NCI-H1092 (cell line): Measurements from ENCODE around the gene CAVIN4.

Experiments used
- DNase-seq: peaks from one replicate; lab custom pipeline; 2025; lab: John Stamatoyannopoulos, UW

The CAVIN4 gene, protein sequence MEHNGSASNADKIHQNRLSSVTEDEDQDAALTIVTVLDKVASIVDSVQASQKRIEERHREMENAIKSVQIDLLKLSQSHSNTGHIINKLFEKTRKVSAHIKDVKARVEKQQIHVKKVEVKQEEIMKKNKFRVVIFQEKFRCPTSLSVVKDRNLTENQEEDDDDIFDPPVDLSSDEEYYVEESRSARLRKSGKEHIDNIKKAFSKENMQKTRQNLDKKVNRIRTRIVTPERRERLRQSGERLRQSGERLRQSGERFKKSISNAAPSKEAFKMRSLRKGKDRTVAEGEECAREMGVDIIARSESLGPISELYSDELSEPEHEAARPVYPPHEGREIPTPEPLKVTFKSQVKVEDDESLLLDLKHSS

DNA sequence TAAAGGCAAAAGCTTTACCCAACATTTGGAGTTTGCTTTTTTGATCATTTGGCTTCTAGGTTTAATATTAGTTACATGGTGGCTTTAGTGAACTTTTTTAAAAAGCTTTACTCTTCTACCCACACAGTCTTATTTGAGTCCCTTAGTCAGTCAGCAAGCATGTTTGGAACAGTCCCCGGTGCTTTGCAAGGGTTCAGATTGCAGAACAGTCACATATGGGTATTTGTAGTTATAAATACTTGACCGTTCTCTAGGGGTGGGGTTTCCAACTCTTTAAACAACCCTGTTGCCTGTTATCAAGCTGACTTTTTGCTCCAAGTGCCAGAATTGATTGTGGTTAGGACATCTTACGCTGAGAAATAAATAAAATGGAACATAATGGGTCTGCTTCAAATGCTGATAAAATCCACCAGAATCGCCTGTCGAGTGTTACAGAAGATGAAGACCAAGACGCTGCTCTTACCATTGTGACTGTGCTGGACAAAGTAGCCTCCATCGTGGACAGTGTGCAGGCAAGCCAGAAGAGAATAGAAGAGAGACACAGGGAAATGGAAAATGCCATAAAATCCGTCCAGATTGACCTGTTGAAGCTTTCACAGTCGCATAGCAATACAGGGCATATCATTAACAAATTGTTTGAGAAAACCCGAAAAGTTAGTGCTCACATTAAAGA lies at the start of gene CAVIN4:
Gene CAVIN4, plus strand, starts transcription at position 304 of the 673 bp plus-strand sequence. Its CDS starts 65 bp downstream, at position 369.
- no peak for DNase-seq

DNA sequence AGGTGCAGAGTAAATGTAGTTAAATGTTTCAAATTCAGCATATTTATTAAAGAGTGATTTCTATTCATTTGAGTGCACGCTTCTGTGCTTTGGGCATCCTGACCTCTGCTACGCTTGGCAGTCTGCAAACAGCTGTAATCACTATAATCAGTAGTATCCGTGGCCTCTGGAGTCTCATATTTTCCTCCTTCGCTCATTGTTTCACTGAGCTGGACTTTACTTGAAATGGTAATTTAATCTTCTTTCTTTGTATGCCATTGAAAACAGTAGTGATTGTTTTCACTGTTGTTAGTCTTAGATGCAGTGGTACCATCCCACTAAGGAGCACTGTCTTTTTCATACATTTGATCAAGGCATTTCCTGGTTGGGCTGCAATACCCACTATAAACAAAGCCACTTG lies 43.5 kb upstream of the CAVIN4 start:
- no peak for DNase-seq

DNA sequence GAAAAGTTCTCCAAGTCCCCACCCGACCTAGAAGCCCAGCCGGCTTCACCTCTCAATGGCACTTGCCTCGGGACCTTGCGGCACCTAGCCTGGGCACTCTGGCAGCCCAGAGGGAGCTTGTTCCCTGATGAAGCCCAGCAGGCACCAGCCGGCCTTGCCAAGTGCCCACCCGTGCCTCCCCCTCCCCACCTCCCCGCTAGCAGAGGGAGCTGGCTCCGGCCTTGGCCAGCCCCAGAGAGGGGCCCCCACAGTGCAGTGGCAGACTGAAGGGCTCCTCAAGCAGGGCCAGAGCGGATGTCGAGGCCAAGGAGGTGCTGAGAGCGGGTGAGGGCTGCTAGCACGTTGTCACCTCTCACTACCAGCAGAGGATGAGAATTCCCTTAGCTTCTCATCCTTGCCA lies 37.6 kb upstream of the CAVIN4 start:
- no peak for DNase-seq

DNA sequence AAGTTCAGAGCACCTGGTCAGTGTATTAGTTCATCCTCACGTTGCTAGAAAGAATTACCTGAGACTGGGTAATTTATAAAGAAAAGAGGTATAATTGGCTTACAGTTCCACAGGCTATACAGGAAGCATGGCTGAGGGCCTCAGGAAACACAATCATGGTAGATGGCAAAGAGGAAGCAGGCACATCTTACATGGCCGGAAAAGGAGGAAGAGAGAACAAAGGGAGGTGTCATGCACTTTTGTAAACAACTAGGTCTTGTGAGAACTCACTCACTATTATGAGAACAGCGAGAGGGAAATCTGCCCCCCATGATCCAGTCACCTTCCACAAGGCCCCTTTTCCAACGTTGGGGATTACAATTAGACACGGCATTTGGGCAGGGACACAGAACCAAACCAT lies 28.8 kb upstream of the CAVIN4 start:
- DNase-seq: no peak

DNA sequence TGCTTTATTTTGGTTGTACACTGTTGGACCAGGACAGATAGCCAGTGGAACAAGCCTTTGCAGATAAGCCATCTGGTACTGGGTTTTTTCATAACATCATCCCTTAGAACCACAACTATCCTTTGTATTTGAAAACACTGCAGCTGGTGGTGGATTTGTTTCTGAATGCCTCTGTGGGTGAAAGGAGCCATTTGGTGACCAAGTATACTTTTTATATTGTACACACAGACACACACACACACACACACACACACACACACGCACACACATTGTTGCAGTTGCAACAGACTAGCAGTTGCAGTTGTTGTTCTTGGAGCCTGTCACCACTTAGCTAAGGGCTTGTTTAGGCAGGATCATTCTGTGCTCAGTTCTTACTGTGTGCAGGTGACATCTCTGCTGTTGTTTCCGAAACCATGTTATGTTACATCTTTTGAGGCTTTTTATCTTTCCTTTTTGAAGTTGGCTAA lies 22.9 kb upstream of the CAVIN4 start:
- no peak for DNase-seq

DNA sequence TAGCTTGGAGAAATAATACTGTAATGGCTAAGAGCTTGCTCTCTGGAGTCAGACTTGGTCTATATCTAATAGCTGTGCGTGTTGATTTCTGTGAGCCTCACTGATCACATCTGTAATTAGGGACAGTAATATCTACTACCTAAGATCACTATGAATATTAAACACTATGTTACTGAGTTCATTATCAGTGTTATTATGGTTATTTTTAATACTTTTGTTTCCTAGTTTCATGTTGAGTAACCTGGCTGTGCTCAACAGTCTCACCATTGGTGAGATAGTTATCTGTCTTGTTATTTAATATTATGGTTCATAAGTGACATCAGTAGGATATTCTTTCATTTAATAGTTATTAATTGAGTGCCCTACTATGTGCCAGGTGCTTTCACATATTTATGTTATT lies 22.4 kb upstream of the CAVIN4 start:
- no peak for DNase-seq

DNA sequence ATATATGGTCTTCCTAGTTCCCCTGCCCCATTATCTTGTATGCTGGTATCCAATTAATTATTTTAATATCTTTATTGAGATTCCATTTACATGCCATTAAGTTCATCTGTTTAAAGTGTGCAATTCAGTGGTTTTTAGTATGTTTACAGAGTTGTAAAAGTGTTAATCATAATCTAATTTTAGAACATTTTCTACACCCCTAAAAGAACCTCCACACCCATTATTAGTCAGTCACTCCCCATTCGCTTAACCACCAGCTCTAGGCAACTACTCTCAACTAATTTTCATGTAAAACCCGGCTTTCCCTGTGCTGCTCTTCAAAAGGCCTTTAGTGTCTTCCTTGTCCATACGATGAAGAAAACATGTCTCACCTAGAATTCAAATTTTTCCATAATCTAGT lies 20.8 kb upstream of the CAVIN4 start:
- DNase-seq: no peak

DNA sequence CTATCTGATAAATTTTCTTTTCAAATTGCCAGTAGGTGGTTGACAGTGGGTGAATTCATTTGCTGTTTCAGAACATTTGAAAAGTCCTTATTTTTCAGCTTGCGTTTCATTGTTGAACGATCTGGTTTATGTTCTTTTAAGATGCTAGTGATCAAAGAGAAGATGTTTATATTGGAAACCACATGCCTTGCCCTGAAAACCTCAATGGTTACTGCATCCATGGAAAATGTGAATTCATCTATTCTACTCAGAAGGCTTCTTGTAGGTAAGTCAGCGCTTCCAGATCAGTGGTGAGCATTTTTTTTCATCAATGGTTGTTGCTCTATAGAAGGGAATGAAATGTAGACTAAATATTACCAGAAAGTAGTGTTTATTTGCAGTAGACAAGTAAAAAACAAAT lies 16.6 kb upstream of the CAVIN4 start:
- DNase-seq: no peak

DNA sequence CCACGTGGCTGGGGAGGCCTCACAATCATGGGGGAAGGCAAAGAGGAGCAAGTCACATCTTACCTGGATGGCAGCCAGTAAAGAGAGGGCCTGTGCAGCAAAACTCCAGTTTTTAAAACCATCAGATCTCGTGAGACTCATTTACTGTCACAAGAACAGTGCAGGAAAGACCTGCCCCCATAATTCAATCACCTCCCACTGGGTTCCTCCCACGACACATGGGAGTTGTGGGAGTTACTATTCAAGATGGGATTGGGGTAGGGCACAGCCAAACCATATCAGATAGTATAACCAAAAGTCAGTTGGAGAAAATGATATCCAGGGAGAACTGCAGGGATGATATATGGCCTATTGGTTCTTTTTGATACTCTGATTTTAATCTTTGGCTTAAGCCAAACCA lies 10.0 kb upstream of the CAVIN4 start:
- no peak for DNase-seq

DNA sequence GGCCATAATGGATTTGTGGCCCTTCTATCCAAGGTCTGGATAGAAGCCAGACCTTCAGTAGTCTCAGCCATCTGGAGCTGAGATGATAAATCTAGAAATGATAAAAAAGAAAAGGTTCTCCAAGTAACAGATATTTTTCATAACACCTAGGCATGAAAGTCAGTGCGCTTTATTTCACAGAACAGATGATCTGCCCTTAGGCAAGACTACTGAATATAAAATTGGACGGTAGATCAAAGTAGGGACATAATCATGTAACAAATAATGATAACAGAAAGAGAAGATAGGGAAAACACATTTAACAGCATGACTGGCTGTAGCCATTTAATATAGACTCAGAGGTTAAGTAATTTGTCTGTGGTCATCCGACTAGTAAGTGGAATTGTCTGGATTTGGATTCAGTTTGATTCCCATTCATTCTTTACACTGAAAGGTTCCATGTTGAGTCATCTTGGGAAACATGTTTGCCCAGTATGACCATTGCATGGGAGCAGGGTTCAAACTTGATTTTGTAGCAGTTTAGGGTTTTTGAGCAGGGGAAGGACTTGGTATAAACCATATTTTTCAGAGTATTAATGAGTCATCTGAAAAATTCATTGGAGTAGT lies 4.1 kb upstream of the CAVIN4 start:
- no peak for DNase-seq

DNA sequence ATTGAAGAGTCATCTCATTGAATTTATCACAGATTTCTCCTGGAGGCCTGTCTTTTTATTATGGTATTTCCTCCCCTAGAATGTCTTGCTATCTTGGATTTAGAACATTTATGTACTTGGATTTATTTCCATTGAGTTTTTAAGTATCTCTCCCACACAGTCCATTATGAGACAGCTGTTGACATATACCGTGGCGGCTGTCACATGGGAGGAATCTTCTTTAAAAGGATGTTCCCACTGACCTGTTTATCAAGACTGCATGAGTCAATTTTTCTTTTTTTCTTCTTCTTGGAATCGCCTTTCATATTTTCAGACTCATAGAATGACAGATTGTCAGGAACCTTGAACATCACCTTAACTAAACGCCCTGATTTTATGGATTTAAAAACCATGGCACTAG lies 2.9 kb upstream of the CAVIN4 start:
- DNase-seq: no peak

DNA sequence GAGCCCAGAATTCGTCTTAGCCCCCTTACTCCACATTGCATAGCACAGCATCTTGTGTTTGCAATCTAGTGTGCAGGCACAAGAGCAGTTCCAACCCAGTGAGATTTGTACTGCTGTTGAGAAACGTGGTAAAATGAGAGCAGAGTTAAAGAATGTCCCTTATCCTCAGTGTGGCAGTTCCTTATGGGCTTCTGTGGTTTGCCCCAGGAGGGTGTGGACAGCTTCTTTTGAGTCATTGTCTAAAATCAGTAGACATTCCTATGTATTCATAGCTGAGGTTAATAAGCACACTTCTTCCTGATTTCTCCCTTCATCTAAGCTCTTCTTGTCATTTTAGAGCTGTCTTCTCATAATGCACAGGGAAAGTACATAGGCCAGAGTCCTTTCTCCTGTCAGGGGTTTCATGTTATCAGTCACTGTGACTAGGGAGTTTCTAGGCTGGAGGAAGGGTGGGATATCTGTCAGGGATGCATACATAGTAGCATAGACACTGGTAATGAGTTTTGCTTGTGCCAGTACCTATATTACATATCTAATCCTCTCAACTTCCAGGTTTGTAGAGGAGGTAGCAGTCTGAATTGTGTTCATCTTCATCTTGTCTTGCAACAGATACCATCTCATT lies 2.0 kb upstream of the CAVIN4 start:
- no peak for DNase-seq

DNA sequence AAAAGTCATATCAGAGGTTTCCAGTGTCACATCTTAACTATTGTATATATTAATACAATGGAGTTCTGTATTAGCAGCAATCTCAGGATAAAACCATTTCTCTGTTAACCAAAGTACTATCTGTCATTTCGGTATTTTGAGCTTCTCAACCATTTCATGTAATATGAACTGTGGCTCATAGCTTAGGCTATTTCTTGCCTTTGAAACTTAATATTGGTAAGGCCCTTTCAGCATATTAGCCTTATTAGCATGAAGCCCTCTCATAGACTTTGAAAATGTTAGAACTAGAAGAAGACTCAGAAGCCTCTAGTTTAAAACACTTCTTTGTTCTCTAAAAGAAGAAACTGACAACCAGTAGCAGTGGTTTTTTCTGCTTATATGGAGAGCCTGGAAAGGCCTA lies 731 bp downstream of the CAVIN4 start:
- DNase-seq: no peak

DNA sequence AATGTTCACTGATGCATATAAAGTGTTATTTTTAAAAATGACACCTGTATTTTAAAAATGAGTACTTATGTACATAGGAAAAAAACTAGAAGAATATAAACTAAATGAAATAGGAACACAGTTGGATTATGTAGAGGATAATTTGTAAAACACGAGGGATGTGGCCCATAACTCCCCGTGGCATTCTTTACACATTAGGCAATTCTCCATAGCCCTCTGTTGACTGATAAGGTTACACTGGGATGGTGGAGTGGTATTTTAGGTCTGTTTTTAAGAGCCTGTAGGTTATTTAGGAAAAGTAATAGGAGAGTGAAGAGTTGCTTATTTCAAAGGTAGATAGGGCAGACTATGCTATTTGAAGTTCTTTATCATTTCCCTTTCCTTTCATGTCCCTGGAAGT lies 1.8 kb downstream of the CAVIN4 start:
- no peak for DNase-seq

DNA sequence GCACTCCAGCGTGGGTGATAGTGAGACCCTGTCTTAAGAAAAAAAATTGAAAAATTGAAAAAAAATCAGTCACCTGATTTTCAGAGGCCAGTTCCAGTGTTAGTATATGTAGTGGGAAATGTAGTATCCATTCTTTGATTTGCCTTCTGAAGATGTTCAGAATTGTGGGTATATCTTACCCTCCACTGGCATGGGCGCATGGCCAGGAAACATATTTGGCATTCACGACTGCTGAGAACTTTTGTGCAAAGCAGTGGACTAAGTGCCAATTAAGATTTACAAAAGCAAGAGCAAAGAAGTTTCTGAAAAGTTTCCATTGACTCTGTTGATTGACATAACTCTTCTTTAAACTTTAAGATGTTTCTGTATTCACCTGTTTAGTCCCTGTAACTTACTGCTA lies 2.4 kb downstream of the CAVIN4 start:
- no peak for DNase-seq

DNA sequence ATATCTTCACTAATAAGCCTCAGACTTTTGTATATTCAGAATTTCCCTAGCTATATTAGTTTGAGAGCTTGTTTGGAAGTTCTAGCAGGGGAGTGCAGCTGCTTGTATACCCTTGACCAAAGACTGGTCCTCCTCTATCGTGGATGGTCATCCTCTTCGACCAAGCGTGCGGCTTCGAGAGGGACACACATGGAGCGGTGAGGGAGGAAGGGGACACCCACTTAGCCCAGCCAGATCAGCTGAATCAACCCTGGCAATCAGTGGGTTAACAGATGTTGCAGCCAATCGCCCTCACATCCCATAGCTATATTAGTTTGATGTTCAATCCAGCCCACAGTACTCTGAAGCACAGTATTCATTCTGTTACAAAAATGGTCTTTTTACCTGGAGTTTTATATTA lies 3.2 kb downstream of the CAVIN4 start:
- no peak for DNase-seq

DNA sequence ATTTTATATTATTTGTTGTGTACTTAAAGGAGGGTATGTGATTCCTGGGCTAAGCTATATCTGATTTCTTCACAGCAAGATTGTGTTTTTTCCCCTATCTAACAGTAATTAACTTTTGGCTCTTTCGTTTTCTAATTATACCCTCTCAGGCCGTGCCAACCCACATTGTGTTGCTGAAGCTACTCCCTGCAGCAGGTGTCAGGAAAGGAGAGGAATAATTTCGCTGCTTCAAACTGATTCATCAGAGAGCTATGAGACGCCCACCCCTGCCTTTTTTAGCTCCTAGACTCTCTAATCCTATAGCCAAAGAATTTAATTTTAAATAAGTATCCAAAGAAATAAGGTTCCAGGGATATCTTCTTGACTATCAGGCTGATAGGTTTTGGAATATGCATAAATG lies 3.8 kb downstream of the CAVIN4 start:
- DNase-seq: no peak

DNA sequence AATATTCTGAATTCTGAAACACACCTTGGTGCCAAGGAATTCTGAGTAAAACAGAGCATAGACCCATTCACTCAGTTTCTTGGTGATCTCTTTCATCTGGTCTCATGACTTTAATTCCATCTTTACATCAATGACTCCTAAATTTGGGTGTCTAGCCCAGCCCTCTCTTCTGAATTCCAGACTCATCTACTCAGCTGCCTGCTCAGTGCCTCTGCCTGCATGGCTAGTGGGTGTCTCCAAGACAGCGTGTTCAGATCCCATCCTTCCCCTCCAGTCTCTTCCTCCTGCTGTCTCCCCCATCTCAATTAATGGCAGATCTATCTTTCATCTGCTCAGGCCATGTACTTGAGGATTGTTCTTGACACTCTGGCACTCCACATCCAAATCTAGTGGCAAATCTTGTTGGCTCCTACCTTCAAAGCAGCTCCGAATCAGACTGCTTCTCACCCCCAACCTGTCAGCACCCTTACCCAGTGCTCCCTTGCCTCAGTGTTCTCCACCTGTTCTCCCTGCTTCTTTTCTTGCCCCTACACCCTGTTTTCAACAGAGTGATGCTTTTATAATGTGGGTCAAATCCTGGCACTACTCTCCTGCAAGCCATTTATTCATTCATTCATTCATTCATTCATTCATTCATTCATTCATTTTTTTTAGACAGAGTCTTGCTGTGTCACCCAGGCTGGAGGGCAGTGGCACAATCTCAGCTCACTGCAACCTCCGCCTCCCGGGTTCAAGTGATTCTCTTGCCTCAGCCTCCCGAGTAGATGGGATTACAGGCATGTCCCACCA lies 5.3 kb downstream of the CAVIN4 start:
- DNase-seq: no peak

DNA sequence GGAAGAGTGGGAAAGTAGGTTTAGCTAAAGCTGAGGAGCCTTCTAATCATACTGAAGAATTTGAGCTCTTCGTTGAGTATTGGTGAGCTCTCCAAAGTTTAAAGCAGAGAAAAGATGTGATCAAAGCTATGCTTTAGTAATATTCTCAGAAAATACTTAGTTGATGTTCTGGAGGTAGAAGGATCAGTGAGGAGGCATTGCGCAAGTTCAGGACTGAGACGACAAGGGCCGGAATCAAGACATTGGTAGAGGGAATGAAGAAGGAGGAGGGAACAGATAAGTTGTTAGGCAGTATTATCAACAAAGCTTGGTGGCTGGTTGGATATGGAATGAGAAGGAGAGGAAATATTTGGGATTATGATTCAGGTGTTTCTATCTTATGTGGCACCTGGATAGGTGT lies 7.1 kb downstream of the CAVIN4 start:
- DNase-seq: no peak

DNA sequence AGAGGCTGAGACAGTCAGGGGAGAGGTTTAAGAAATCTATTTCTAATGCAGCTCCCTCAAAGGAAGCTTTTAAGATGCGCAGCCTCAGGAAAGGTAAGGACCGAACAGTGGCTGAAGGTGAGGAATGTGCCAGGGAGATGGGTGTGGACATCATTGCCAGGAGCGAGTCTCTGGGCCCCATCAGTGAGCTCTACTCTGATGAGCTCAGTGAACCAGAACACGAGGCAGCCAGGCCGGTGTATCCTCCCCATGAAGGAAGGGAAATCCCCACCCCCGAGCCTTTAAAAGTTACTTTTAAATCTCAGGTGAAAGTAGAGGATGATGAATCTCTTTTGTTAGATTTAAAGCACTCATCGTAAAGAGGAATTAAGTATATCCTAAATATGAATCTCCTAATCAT lies 8.2 kb downstream of the CAVIN4 start:
- DNase-seq: no peak

DNA sequence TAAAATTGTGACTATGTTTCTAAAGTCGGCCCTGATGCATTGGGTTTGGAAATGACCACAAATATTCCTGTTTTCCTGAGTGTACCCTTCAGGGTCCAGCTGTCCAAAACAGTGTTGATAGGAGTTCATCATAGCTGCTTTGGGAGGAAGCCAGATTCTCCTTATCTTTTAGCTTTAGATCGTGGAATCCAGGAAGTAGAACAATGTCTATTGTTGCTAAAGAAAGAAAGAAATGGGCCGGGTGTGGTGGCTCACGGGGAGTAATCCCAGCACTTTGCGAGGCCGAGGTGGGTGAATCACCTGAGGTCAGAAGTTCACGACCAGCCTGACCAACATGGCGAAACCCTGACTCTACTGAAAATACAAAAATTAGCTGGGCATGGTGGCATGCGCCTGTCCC lies 9.5 kb downstream of the CAVIN4 start:
- DNase-seq: no peak

DNA sequence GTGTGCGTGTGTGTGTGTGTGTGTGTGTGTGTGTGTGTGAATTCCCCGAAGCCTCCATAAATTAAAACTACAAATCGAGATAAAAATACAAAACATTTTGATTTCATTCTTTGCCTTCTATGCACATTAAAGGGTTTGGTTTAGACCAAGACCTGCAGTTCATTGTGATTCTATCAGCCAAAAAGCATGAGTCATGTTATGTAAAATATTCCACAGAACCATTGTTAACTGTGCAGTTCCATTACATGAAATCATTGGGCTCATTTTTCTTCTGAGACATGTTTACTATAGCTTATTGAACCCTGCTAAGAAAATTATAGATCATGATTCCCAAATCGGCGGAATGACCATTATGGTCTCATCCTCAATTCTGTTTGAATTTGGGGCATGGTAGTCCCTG lies 11.7 kb downstream of the CAVIN4 start:
- DNase-seq: no peak
